Transverse colon (tissue), 4 donors: ENCODE results near the gene ENPP6. TPM values are rescaled to one million over a fixed set of nuclear protein-coding genes. Genes with fewer than 3 reads are reported as not detected.

Experiments used
- DNase-seq: peaks from one replicate; pipeline ENCODE4 v3.0.0-alpha.2; 2019
- H3K27ac ChIP-seq, 4 donors: fragments of 200-600 bp; sonication (generic); 2 replicates each; pipeline ENCODE4 v1.5.1; 2016 to 2018; ENCODE audit warnings: inconsistent platforms in 4 of 4
- H3K27me3 ChIP-seq: fragments of 200-600 bp; sonication (generic); 2 replicates; pipeline ENCODE4 v1.5.1; 2017; ENCODE audit warnings: inconsistent platforms
- H3K36me3 ChIP-seq, 4 donors: fragments of 200-600 bp; sonication (generic); 2 replicates each; pipeline ENCODE4 v1.5.1; 2017 to 2019; ENCODE audit warnings: inconsistent platforms in 4 of 4
- H3K4me1 ChIP-seq, 4 donors: fragments of 200-600 bp; sonication (generic); 2 replicates each; pipeline ENCODE4 v1.5.1; 2017 to 2020; ENCODE audit warnings: inconsistent platforms in 4 of 4
- H3K4me3 ChIP-seq, 4 donors: fragments of 200-600 bp; sonication (generic); 1 replicate in 1 of 4; 2 replicates in 3 of 4; pipeline versions ENCODE4 v1.5.1 to v1.6.1; 2017 to 2019; ENCODE audit warnings: inconsistent platforms in 4 of 4
- H3K9me3 ChIP-seq, 2 donors: fragments of 200-600 bp; sonication (generic); 2 replicates each; pipeline ENCODE4 v1.5.1; 2017 to 2019; ENCODE audit warnings: inconsistent platforms in 2 of 2
- CTCF ChIP-seq, 5 experiments: fragments of 200-600 bp in 3 of 5; fragments of 450-650 bp in 2 of 5; sonication (generic) in 3 of 5; IDR thresholded peaks; 1 replicate in 2 of 5; 2 replicates in 3 of 5; pipeline ENCODE4 v1.5.1; 2016 to 2017; ENCODE audit warnings: antibody characterized with exemption in 5 of 5, inconsistent platforms in 3 of 5, mild to moderate bottlenecking in 2 of 5, moderate library complexity in 1 of 5
- EP300 ChIP-seq: sonication (generic); formaldehyde crosslinking; IDR thresholded peaks from one replicate; pipeline ENCODE4 v1.6.1; 2017; ENCODE audit warnings: antibody characterized with exemption, low read depth
- POLR2A ChIP-seq: fragments of 450-650 bp; IDR thresholded peaks from one replicate; pipeline ENCODE4 v1.6.1; 2016; ENCODE audit warnings: antibody characterized with exemption, mild to moderate bottlenecking, moderate library complexity
- POLR2AphosphoS5 ChIP-seq, 3 donors: sonication (generic); formaldehyde crosslinking; IDR thresholded peaks; one replicate each; pipeline ENCODE4 v1.6.1; 2016; ENCODE audit warnings: antibody characterized with exemption in 3 of 3
- WGBS, 2 donors: methylation state at CpG; one replicate each; pipeline ENCODE4 v1.1.5; 2018; ENCODE audit warnings: low coverage in 1 of 2; 5-methylcytosine and 5-hydroxymethylcytosine counted together
- in situ Hi-C, 4 donors: fragments of 200-750 bp; cut with MboI; loops; one replicate each; pipeline versions ENCODE4 v1.15.0 to v1.15.1; 2017; ENCODE audit warnings: low sequenced_read_pairs in 3 of 4, low pct_ligation_motif_present in 1 of 4, low pct_unique_long_range_greater_than_20kb in 1 of 4
- intact Hi-C: fragments of 100-400 bp; cut with DNase I; formaldehyde crosslinking; loops from one replicate; pipeline ENCODE4 v1.15.1; 2023; ENCODE audit warnings: low total_unique reads
- total RNA-seq, 4 donors: library from RNA; depleted of rRNA; stranded (reverse); fragments of >200 nt; gene quantifications; one replicate each; pipeline ENCODE4 v1.1.0, GENCODE V29; 2016

Gene ENPP6
- total RNA-seq, 4 donors from 2014 or later, result 0.14 to 0.64 TPM; not detected in 2

GRCh38 chr4:184110452-184111224 lies 107.0 kb downstream of the ENPP6 start:
- H3K4me3 ChIP-seq, result no peak overlapping the region
- no peaks in the 10 kb centered on the region for H3K36me3 ChIP-seq
- H3K9me3 ChIP-seq, result no peaks in the 10 kb centered on the region
- H3K27me3 ChIP-seq, result no peaks in the 10 kb centered on the region
- no peaks in the 10 kb centered on the region for H3K4me1 ChIP-seq
- WGBS, 2 donors, result 70 to 86% methylated on average over 2 to 14 of the region's 14 CpGs
- intact Hi-C loops (no loop called here), in situ Hi-C loops (no loop called here)
- H3K27ac ChIP-seq, result no peak overlapping the region
- TF ChIP-seq POLR2A (no peak), EP300 (no peak)
- DNase-seq, result no peak

GRCh38 chr4:184108006-184108501 lies 109.6 kb downstream of the ENPP6 start:
- no peak for TF ChIP-seq POLR2AphosphoS5 (IDR thresholded peaks at IDR 0.05)
- TF ChIP-seq EP300, result no peak
- no peak for TF ChIP-seq POLR2A
- no peak for TF ChIP-seq CTCF (IDR thresholded peaks at IDR 0.05)
- WGBS, 2 donors, result 76 to 84% methylated on average over 5 to 10 of the region's 10 CpGs
- intact Hi-C loops, result no loop called here

GRCh38 chr4:184104419-184105101 lies 113.1 kb downstream of the ENPP6 start:
- no peak overlapping the region for H3K4me3 ChIP-seq
- no peaks in the 10 kb centered on the region for H3K36me3 ChIP-seq
- intact Hi-C loops (no loop called here), in situ Hi-C loops (no loop called here)
- no peak for DNase-seq
- 66 to 72% methylated on average over 5 of the region's 5 CpGs for WGBS, 2 donors
- TF ChIP-seq EP300 (no peak), POLR2A (no peak), POLR2AphosphoS5 (IDR thresholded peaks at IDR 0.05) (no peak), CTCF (IDR thresholded peaks at IDR 0.05) (no peak)
- no peak overlapping the region for H3K27ac ChIP-seq
- H3K4me1 ChIP-seq, result no peaks in the 10 kb centered on the region
- no peaks in the 10 kb centered on the region for H3K9me3 ChIP-seq
- H3K27me3 ChIP-seq, result no peaks in the 10 kb centered on the region

More at GRCh38 chr4:184108006-184108501, 109.6 kb downstream of the ENPP6 start:
- H3K4me3 ChIP-seq, result no peak overlapping the region
- DNase-seq, result no peak
- H3K36me3 ChIP-seq, result no peaks in the 10 kb centered on the region
- in situ Hi-C loops, result no loop called here
- H3K27ac ChIP-seq, result no peak overlapping the region
- no peaks in the 10 kb centered on the region for H3K4me1 ChIP-seq
- H3K27me3 ChIP-seq, result no peaks in the 10 kb centered on the region
- H3K9me3 ChIP-seq, result no peaks in the 10 kb centered on the region

- H3K27ac ChIP-seq, result no peak overlapping the region
- in situ Hi-C loops (no loop called here), intact Hi-C loops (no loop called here)
- no peaks in the 10 kb centered on the region for H3K27me3 ChIP-seq
- no peak for DNase-seq
- TF ChIP-seq EP300, result no peak
- TF ChIP-seq POLR2AphosphoS5 (IDR thresholded peaks at IDR 0.05), result no peak
- no peak for TF ChIP-seq POLR2A
- TF ChIP-seq CTCF (IDR thresholded peaks at IDR 0.05), result no peak
- H3K36me3 ChIP-seq, result no peaks in the 10 kb centered on the region
- no peak overlapping the region for H3K4me3 ChIP-seq
- H3K9me3 ChIP-seq, result no peaks in the 10 kb centered on the region
- no peaks in the 10 kb centered on the region for H3K4me1 ChIP-seq
- WGBS, 2 donors, result 73 to 100% methylated on average over 1 to 16 of the region's 16 CpGs
These were observed 114.0 kb downstream of the ENPP6 start for GRCh38 chr4:184103527-184104264.
